PC-3 (cell line): ENCODE results near the gene SEZ6L2. TPM values are rescaled to one million over a fixed set of nuclear protein-coding genes. Genes with fewer than 3 reads are reported as not detected.
A peak's percentile ranks its signal among the peaks of the same experiment; 100 is the strongest.

Experiments used
- ATAC-seq: fragments of 200-7000 bp; cut with Tn5 transposase; 2 replicates; pipeline ENCODE4 v1.9.1; 2020; ENCODE audit warnings: mild to moderate bottlenecking, moderate library complexity
- BruUV-seq: library from RNA; stranded (reverse); fragments of 400-500 nt; replicated peaks from 2 replicates; lab custom pipeline; 2021; lab: Mats Ljungman, UMichigan
- CTCF ChIA-PET: fragments of 300-600 bp; sonication (Branson Sonifier 250); formaldehyde crosslinking; loops from one replicate; lab custom pipeline; 2022; ENCODE audit warnings: antibody characterized with exemption; lab: Charles Lee
- POLR2A ChIA-PET: fragments of 300-600 bp; sonication (Branson Sonifier 250); formaldehyde crosslinking; loops from one replicate; lab custom pipeline; 2022; ENCODE audit warnings: antibody characterized with exemption; ENCODE audit not compliant: unreplicated experiment; lab: Charles Lee
- DNase-seq: peaks from one replicate; pipeline ENCODE4 v3.0.0-alpha.2; 2015
- H2AFZ ChIP-seq: fragments of 300-600 bp; sonication (generic); 2 replicates; pipeline ENCODE4 v1.6.0; 2016; ENCODE audit warnings: antibody characterized with exemption, low read length
- H3F3A ChIP-seq: fragments of 300-600 bp; sonication (generic); one replicate; pipeline ENCODE4 v1.6.0; 2017; ENCODE audit warnings: antibody characterized with exemption, low read length, control low read depth, mild to moderate bottlenecking; ENCODE audit not compliant: unreplicated experiment
- H3K27ac ChIP-seq: fragments of 300-600 bp; sonication (generic); 2 replicates; pipeline ENCODE4 v1.5.1; 2016; ENCODE audit warnings: mild to moderate bottlenecking, low read length
- H3K27me3 ChIP-seq: fragments of 300-600 bp; sonication (generic); 2 replicates; pipeline ENCODE4 v1.6.1; 2016; ENCODE audit warnings: low read length, mixed read lengths
- H3K36me3 ChIP-seq: fragments of 300-600 bp; sonication (generic); 2 replicates; pipeline ENCODE4 v1.6.1; 2016; ENCODE audit warnings: low read depth, mixed run types, low read length, mixed read lengths
- H3K4me1 ChIP-seq: fragments of 300-600 bp; sonication (generic); 2 replicates; pipeline ENCODE4 v1.5.1; 2016; ENCODE audit warnings: low read length; ENCODE audit not compliant: insufficient read depth
- H3K4me2 ChIP-seq: fragments of 300-600 bp; sonication (generic); 2 replicates; pipeline ENCODE4 v1.6.0; 2016; ENCODE audit warnings: low read length
- H3K4me3 ChIP-seq: fragments of 300-600 bp; sonication (generic); 2 replicates; pipeline ENCODE4 v1.5.1; 2016; ENCODE audit warnings: mild to moderate bottlenecking, low read length, mixed read lengths
- H3K79me2 ChIP-seq: fragments of 300-600 bp; sonication (generic); 2 replicates; pipeline ENCODE4 v1.6.1; 2017; ENCODE audit warnings: low read length, mixed read lengths
- H3K9ac ChIP-seq: fragments of 300-600 bp; sonication (generic); 2 replicates; pipeline ENCODE4 v1.6.0; 2016; ENCODE audit warnings: mild to moderate bottlenecking, low read length
- H3K9me2 ChIP-seq: fragments of 300-600 bp; sonication (generic); replicated peaks from 2 replicates; pipeline ENCODE4 v1.6.1; 2016; ENCODE audit warnings: mixed run types, low read length, mixed read lengths
- H3K9me3 ChIP-seq: fragments of 300-600 bp; sonication (generic); 2 replicates; pipeline ENCODE4 v1.6.1; 2016; ENCODE audit warnings: low read length, mixed read lengths
- H4K20me1 ChIP-seq: fragments of 300-600 bp; sonication (generic); 2 replicates; pipeline ENCODE4 v1.6.1; 2016; ENCODE audit warnings: low read length, mixed read lengths
- CTCF ChIP-seq: fragments of 300-600 bp; sonication (generic); conservative IDR thresholded peaks from 2 replicates; pipeline ENCODE4 v1.5.1; 2017; ENCODE audit warnings: antibody characterized with exemption, low read depth, mild to moderate bottlenecking, low read length
- EZH2 ChIP-seq: fragments of 300-600 bp; sonication (generic); IDR thresholded peaks from one replicate; pipeline ENCODE4 v1.6.1; 2017; ENCODE audit warnings: antibody characterized with exemption, mild to moderate bottlenecking, low read length; ENCODE audit not compliant: unreplicated experiment
- EZH2phosphoT487 ChIP-seq: fragments of 300-600 bp; sonication (generic); IDR thresholded peaks from 2 replicates; pipeline ENCODE4 v1.6.1; 2018; ENCODE audit warnings: mild to moderate bottlenecking, antibody characterized with exemption, low read length, borderline replicate concordance
- intact Hi-C: fragments of 100-400 bp; cut with micrococcal nuclease; formaldehyde crosslinking; loops from 2 replicates; pipeline ENCODE4 v1.9.0; 2023
- total RNA-seq: library from RNA; depleted of rRNA; stranded (reverse); fragments of >200 nt; gene quantifications from 2 replicates; pipeline ENCODE4 v1.2.3, GENCODE V29; 2014

The SEZ6L2 gene
- total RNA-seq, 1 experiment from 2014 or later, result 25.3 TPM

- H3K4me3 ChIP-seq, result no peak overlapping the region
- intact Hi-C loops, result no loop called here
- no peak overlapping the region for H3K9ac ChIP-seq
- no peaks in the 10 kb centered on the region for H3K9me2 ChIP-seq
- no peaks in the 10 kb centered on the region for H3K9me3 ChIP-seq
- H3F3A ChIP-seq, result no peaks in the 10 kb centered on the region
- no TSS peak for BruUV-seq
- DNase-seq (no peak), ATAC-seq (no peak)
- CTCF ChIA-PET, result no interaction called here
- POLR2A ChIA-PET, result interaction anchor here (0.5 kb wide), 1 partner anchor 12 kb away, joined by 3 read pairs; no protein-coding TSS in a partner anchor
- H3K36me3 ChIP-seq, result no peaks in the 10 kb centered on the region
- H2AFZ ChIP-seq, result no peak overlapping the region
- H4K20me1 ChIP-seq, result no peaks in the 10 kb centered on the region
- peaks cover 7% of the 10 kb centered on the region; the same call in 1 of the 2 replicates for H3K4me1 ChIP-seq
- H3K4me2 ChIP-seq, result no peak overlapping the region
- no peaks in the 10 kb centered on the region for H3K27me3 ChIP-seq
- H3K27ac ChIP-seq, result no peak overlapping the region
- H3K79me2 ChIP-seq, result no peaks in the 10 kb centered on the region
- TF ChIP-seq EZH2phosphoT487 (no peak), CTCF (no peak), EZH2 (no peak)
Measured at GRCh38 chr16:29901607-29901945, 2.2 kb upstream of the SEZ6L2 start.

GRCh38 chr16:29900888-29901606 is 1.7 kb upstream of the SEZ6L2 start:
- no peaks in the 10 kb centered on the region for H3K9me2 ChIP-seq
- H3F3A ChIP-seq, result no peaks in the 10 kb centered on the region
- H3K9me3 ChIP-seq, result no peaks in the 10 kb centered on the region
- no peaks in the 10 kb centered on the region for H3K36me3 ChIP-seq
- CTCF ChIA-PET, result interaction anchor here (0.6 kb wide), 1 partner anchor 72 kb away, joined by 15 read pairs; no protein-coding TSS in a partner anchor
- intact Hi-C loops, result no loop called here
- ATAC-seq (no peak), DNase-seq (no peak)
- H3K27ac ChIP-seq, result peak overlapping the region; percentile 20; the same call in 1 of the 2 replicates
- peak overlapping the region; percentile 72 for H2AFZ ChIP-seq
- no peaks in the 10 kb centered on the region for H3K79me2 ChIP-seq
- no peaks in the 10 kb centered on the region for H4K20me1 ChIP-seq
- peaks cover 7% of the 10 kb centered on the region; the same call in 1 of the 2 replicates for H3K4me1 ChIP-seq
- POLR2A ChIA-PET, result interaction anchor here (0.5 to 0.8 kb wide), 3 partner anchors 12 to 152 kb away, joined by 3 to 4 read pairs (median 3); no protein-coding TSS in a partner anchor
- peak overlapping the region; percentile 52 for H3K9ac ChIP-seq
- no peak for TF ChIP-seq CTCF
- no peak for TF ChIP-seq EZH2phosphoT487
- no peak for TF ChIP-seq EZH2
- H3K4me3 ChIP-seq, result peak overlapping the region; percentile 66
- BruUV-seq, result TSS peak; percentile 56
- H3K27me3 ChIP-seq, result no peaks in the 10 kb centered on the region
- H3K4me2 ChIP-seq, result peak overlapping the region; percentile 98
